HCT116 (cell line): Measurements from ENCODE around the gene ARHGEF18. TPM values are rescaled to one million over a fixed set of nuclear protein-coding genes. Genes with fewer than 3 reads are reported as not detected.
A peak's percentile ranks its signal among the peaks of the same experiment; 100 is the strongest.

Experiments used
- ATAC-seq: fragments of 200-7000 bp; cut with Tn5 transposase; 2 replicates; pipeline ENCODE4 v1.9.1; 2020; ENCODE audit warnings: mild to moderate bottlenecking, moderate library complexity
- BruUV-seq: library from RNA; stranded (reverse); fragments of 400-500 nt; replicated peaks from 2 replicates; lab custom pipeline; 2021; lab: Mats Ljungman, UMichigan
- CTCF ChIA-PET: fragments of 300-600 bp; sonication (Branson Sonifier 250); formaldehyde crosslinking; loops from one replicate; lab custom pipeline; 2021; ENCODE audit warnings: antibody characterized with exemption; lab: Charles Lee
- POLR2A ChIA-PET: fragments of 300-600, 350-600 bp; sonication (Branson Sonifier 250); formaldehyde crosslinking; loops from one replicate; lab custom pipeline; 2021; ENCODE audit warnings: antibody characterized with exemption; lab: Charles Lee
- RAD21 ChIA-PET, 2 experiments: fragments of 300-600 bp; sonication (Branson Sonifier 250); formaldehyde crosslinking; loops; one replicate each; lab custom pipeline; 2023; ENCODE audit warnings: low total read pairs in 2 of 2; ENCODE audit not compliant: uncharacterized antibody in 2 of 2, unreplicated experiment in 2 of 2, low non-redundant PET in 1 of 2; lab: Charles Lee
- DNase-seq: peaks from one replicate; pipeline ENCODE4 v3.0.0-alpha.2; 2010; ENCODE audit warnings: low read depth, low spot score
- H2AFZ ChIP-seq: fragments of 200-600 bp; shearing (Covaris generic), sonication (generic); 2 replicates; pipeline ENCODE4 v1.6.1; 2017; ENCODE audit warnings: low read depth, mixed run types, mixed read lengths, antibody characterized with exemption, low read length; ENCODE audit not compliant: poor library complexity, severe bottlenecking
- H3K27ac ChIP-seq: 2 replicates; pipeline ENCODE4 v1.5.1; 2012; ENCODE audit warnings: low read depth, low read length
- H3K27me3 ChIP-seq: fragments of 200-600 bp; sonication (generic); 2 replicates; pipeline ENCODE4 v1.6.1; 2016; ENCODE audit warnings: mixed run types, low read length, mixed read lengths; ENCODE audit not compliant: insufficient read depth
- H3K36me3 ChIP-seq, 2 experiments: fragments of 200-500 bp in 1 of 2; fragments of 200-600 bp in 1 of 2; sonication (Bioruptor generic) in 1 of 2; sonication (generic) in 1 of 2; 2 replicates each; pipeline versions ENCODE4 v1.5.1 to v1.6.1; 2014 to 2016; ENCODE audit warnings: low read length in 2 of 2, inconsistent platforms in 1 of 2, mixed read lengths in 1 of 2, mixed run types in 1 of 2; ENCODE audit not compliant: insufficient read depth in 2 of 2, control insufficient read depth in 1 of 2
- H3K4me1 ChIP-seq, 2 experiments: fragments of 200-600 bp in 1 of 2; sonication (generic) in 1 of 2; 2 replicates each; pipeline versions ENCODE4 v1.5.1 to v1.6.1; 2012 to 2017; ENCODE audit warnings: low read length in 2 of 2, inconsistent platforms in 1 of 2, mild to moderate bottlenecking in 1 of 2, mixed read lengths in 1 of 2, mixed run types in 1 of 2, moderate library complexity in 1 of 2; ENCODE audit not compliant: insufficient read depth in 2 of 2, control insufficient read depth in 1 of 2
- H3K4me2 ChIP-seq: fragments of 200-600 bp; sonication (generic); 2 replicates; pipeline ENCODE4 v1.6.1; 2017; ENCODE audit warnings: mixed run types, low read length, mixed read lengths
- H3K4me3 ChIP-seq, 2 experiments: fragments of 200-600 bp in 1 of 2; sonication (generic) in 1 of 2; replicated peaks in 1 of 2; 2 replicates each; pipeline ENCODE4 v1.5.1; 2011 to 2016; ENCODE audit warnings: low read length in 2 of 2, control low read depth in 1 of 2, low read depth in 1 of 2, mild to moderate bottlenecking in 1 of 2, mixed read lengths in 1 of 2, mixed run types in 1 of 2
- H3K79me2 ChIP-seq: fragments of 200-600 bp; sonication (generic); 2 replicates; pipeline ENCODE4 v1.6.1; 2017; ENCODE audit warnings: mild to moderate bottlenecking, mixed run types, low read length, moderate library complexity, mixed read lengths; ENCODE audit not compliant: insufficient read depth
- H3K9ac ChIP-seq: fragments of 200-600 bp; sonication (generic); 2 replicates; pipeline ENCODE4 v1.6.1; 2016; ENCODE audit warnings: low read length, mixed read lengths
- H3K9me2 ChIP-seq: fragments of 200-600 bp; sonication (generic), shearing (Covaris generic); 2 replicates; pipeline ENCODE4 v1.6.1; 2017; ENCODE audit warnings: mixed run types, mild to moderate bottlenecking, moderate library complexity; ENCODE audit not compliant: insufficient read depth
- H3K9me3 ChIP-seq, 2 experiments: fragments of 200-500 bp in 1 of 2; fragments of 200-600 bp in 1 of 2; sonication (Bioruptor generic) in 1 of 2; sonication (generic) in 1 of 2; 2 replicates each; pipeline ENCODE4 v1.6.1; 2014 to 2017; ENCODE audit warnings: low read length in 2 of 2, mixed read lengths in 2 of 2, inconsistent platforms in 1 of 2, low read depth in 1 of 2, mild to moderate bottlenecking in 1 of 2, mixed run types in 1 of 2, moderate library complexity in 1 of 2; ENCODE audit not compliant: control insufficient read depth in 1 of 2, insufficient read depth in 1 of 2
- H4K20me1 ChIP-seq: fragments of 200-600 bp; sonication (generic), shearing (Covaris generic); 2 replicates; pipeline ENCODE4 v1.6.1; 2017; ENCODE audit warnings: mixed run types, mild to moderate bottlenecking, moderate library complexity; ENCODE audit not compliant: insufficient read depth
- CBX3 ChIP-seq: IDR thresholded peaks from 2 replicates; pipeline ENCODE4 v1.6.1; 2012; ENCODE audit warnings: low read depth
- CEBPB ChIP-seq: IDR thresholded peaks from 2 replicates; pipeline ENCODE4 v1.6.1; 2012; ENCODE audit warnings: low read depth
- EGR1 ChIP-seq: IDR thresholded peaks from 2 replicates; pipeline ENCODE4 v1.6.1; 2012; ENCODE audit warnings: low read depth
- ELF1 ChIP-seq: IDR thresholded peaks from 2 replicates; pipeline ENCODE4 v1.6.1; 2012; ENCODE audit warnings: low read depth, borderline replicate concordance
- EZH2 ChIP-seq: fragments of 200-600 bp; sonication (generic); IDR thresholded peaks from 2 replicates; pipeline ENCODE4 v1.6.1; 2017; ENCODE audit warnings: antibody characterized with exemption, mixed run types
- FOSL1 ChIP-seq: IDR thresholded peaks from 2 replicates; pipeline ENCODE4 v1.6.1; 2012; ENCODE audit warnings: low read depth
- POLR2A ChIP-seq: IDR thresholded peaks from 2 replicates; pipeline ENCODE4 v1.7.0; 2011; ENCODE audit warnings: borderline replicate concordance; ENCODE audit not compliant: insufficient read depth, insufficient read length; ENCODE audit errors: extremely low read depth
- POLR2AphosphoS5 ChIP-seq: IDR thresholded peaks from 2 replicates; pipeline ENCODE4 v1.6.1; 2011; ENCODE audit warnings: mild to moderate bottlenecking, low read depth, low read length, moderate library complexity
- SIN3A ChIP-seq: IDR thresholded peaks from 2 replicates; pipeline ENCODE4 v1.6.1; 2012; ENCODE audit warnings: low read depth
- SRF ChIP-seq: IDR thresholded peaks from 2 replicates; pipeline ENCODE4 v1.6.1; 2012; ENCODE audit warnings: low read depth
- TCF7L2 ChIP-seq: IDR thresholded peaks from 2 replicates; pipeline ENCODE4 v1.7.0; 2011; ENCODE audit warnings: borderline replicate concordance, inconsistent platforms; ENCODE audit not compliant: insufficient read depth, insufficient read length; ENCODE audit errors: extremely low read depth
- YY1 ChIP-seq: IDR thresholded peaks from 2 replicates; pipeline ENCODE4 v1.6.1; 2011; ENCODE audit warnings: low read length, low read depth, moderate library complexity, mild to moderate bottlenecking; ENCODE audit not compliant: insufficient replicate concordance; ENCODE audit errors: extremely low read depth
- ZFX ChIP-seq: fragments of 450-650 bp; IDR thresholded peaks from 2 replicates; pipeline ENCODE4 v1.6.1; 2017
- intact Hi-C: fragments of 100-400 bp; cut with micrococcal nuclease; formaldehyde crosslinking; loops from 2 replicates; pipeline ENCODE4 v1.10.0; 2022
- total RNA-seq: library from RNA; stranded (reverse); gene quantifications from one replicate; pipeline ENCODE4 v1.2.1, GENCODE V29; 2021; ENCODE audit not compliant: unreplicated experiment
- TF ChIP-seq, protein P1 (sequence below): IDR thresholded peaks from 2 replicates; pipeline ENCODE4 v1.6.1; 2012; ENCODE audit warnings: low read depth
- TF ChIP-seq, protein P2 (sequence below), 3 experiments: fragments of 200-600 bp in 1 of 3; sonication (generic) in 1 of 3; IDR thresholded peaks in 2 of 3; conservative IDR thresholded peaks in 1 of 3; 2 replicates each; pipeline ENCODE4 v1.5.1; 2012 to 2017; ENCODE audit warnings: low read depth in 2 of 3, low read length in 2 of 3, antibody characterized with exemption in 1 of 3, borderline replicate concordance in 1 of 3, control low read depth in 1 of 3, mild to moderate bottlenecking in 1 of 3, mixed read lengths in 1 of 3, mixed run types in 1 of 3, moderate library complexity in 1 of 3; ENCODE audit not compliant: insufficient read depth in 1 of 3

Gene ARHGEF18
- total RNA-seq, 1 experiment from 2014 or later: 32.2 TPM

DNA sequence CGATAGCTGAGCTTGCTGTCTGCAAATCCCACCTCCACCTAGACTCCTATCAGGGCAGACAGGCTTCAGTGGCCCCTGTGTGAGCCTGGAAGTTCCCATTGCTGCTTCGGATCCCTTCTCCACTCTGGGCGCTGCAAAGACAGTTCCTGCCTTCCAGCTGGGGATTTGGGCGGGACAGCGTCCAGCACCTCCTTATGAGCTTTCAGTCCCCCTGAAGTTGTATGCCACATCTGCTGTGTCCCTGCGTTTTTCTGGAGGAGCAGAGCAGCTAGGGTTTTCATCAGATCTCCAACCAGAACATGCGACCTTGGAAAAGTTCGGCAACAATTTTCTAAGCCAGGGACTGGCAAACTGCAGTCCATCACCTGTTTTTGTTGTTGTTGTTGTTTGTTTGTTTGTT is 38.0 kb downstream of the ARHGEF18 start:
- ChIA-PET RAD21 (interaction anchor here in 1 of 2 experiments (0.7 kb wide), 1 partner anchor 32 kb away, joined by 4 read pairs; no protein-coding TSS in a partner anchor), POLR2A (no interaction called here)
- H3K27me3 ChIP-seq: no peaks in the 10 kb centered on the region

More for the DNA sequence above, 38.0 kb downstream of the ARHGEF18 start:
- DNase-seq (no peak), ATAC-seq (no peak)
- TF ChIP-seq CEBPB (no peak), TCF7L2 (no peak), YY1 (no peak), FOSL1 (no peak), POLR2A (no peak), ZFX (no peak), CBX3 (no peak), ELF1 (no peak), EZH2 (no peak), POLR2AphosphoS5 (no peak), SRF (no peak), EGR1 (no peak), SIN3A (no peak)
- TF ChIP-seq, protein P1, sequence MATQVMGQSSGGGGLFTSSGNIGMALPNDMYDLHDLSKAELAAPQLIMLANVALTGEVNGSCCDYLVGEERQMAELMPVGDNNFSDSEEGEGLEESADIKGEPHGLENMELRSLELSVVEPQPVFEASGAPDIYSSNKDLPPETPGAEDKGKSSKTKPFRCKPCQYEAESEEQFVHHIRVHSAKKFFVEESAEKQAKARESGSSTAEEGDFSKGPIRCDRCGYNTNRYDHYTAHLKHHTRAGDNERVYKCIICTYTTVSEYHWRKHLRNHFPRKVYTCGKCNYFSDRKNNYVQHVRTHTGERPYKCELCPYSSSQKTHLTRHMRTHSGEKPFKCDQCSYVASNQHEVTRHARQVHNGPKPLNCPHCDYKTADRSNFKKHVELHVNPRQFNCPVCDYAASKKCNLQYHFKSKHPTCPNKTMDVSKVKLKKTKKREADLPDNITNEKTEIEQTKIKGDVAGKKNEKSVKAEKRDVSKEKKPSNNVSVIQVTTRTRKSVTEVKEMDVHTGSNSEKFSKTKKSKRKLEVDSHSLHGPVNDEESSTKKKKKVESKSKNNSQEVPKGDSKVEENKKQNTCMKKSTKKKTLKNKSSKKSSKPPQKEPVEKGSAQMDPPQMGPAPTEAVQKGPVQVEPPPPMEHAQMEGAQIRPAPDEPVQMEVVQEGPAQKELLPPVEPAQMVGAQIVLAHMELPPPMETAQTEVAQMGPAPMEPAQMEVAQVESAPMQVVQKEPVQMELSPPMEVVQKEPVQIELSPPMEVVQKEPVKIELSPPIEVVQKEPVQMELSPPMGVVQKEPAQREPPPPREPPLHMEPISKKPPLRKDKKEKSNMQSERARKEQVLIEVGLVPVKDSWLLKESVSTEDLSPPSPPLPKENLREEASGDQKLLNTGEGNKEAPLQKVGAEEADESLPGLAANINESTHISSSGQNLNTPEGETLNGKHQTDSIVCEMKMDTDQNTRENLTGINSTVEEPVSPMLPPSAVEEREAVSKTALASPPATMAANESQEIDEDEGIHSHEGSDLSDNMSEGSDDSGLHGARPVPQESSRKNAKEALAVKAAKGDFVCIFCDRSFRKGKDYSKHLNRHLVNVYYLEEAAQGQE: no peak
- TF ChIP-seq, protein P2, sequence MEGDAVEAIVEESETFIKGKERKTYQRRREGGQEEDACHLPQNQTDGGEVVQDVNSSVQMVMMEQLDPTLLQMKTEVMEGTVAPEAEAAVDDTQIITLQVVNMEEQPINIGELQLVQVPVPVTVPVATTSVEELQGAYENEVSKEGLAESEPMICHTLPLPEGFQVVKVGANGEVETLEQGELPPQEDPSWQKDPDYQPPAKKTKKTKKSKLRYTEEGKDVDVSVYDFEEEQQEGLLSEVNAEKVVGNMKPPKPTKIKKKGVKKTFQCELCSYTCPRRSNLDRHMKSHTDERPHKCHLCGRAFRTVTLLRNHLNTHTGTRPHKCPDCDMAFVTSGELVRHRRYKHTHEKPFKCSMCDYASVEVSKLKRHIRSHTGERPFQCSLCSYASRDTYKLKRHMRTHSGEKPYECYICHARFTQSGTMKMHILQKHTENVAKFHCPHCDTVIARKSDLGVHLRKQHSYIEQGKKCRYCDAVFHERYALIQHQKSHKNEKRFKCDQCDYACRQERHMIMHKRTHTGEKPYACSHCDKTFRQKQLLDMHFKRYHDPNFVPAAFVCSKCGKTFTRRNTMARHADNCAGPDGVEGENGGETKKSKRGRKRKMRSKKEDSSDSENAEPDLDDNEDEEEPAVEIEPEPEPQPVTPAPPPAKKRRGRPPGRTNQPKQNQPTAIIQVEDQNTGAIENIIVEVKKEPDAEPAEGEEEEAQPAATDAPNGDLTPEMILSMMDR (IDR thresholded peaks at IDR 0.05 in 2 of 3, conservative IDR thresholded peaks at IDR 0.05 in 1 of 3; ENCODE audit: borderline replicate concordance in 1 of 3, insufficient read depth in 1 of 3, low read depth in 2 of 3, low read length in 2 of 3): no peak
- Histone ChIP-seq H3K4me2 (peak overlapping the region; percentile 22; the same call in 1 of the 2 replicates), H3K79me2 (no peaks in the 10 kb centered on the region), H2AFZ (no peak overlapping the region), H3K9me2 (no peaks in the 10 kb centered on the region), H3K9me3 (no peaks in the 10 kb centered on the region), H3K4me3 (no peak overlapping the region), H3K9ac (no peak overlapping the region), H3K36me3 (no peaks in the 10 kb centered on the region), H3K27ac (no peak overlapping the region), H4K20me1 (no peaks in the 10 kb centered on the region), H3K4me1 (peaks cover 25 to 29% of the 10 kb centered on the region in 2 experiments)
- BruUV-seq: no TSS peak
- CTCF ChIA-PET: interaction anchor here (0.9 to 1.3 kb wide), 4 partner anchors 20 to 413 kb away, joined by 3 to 5 read pairs (median 4); no protein-coding TSS in a partner anchor
- intact Hi-C loops: loop anchor here (10.0 kb wide), 1 partner anchor 418 kb away; no protein-coding TSS in a partner anchor
